OCI-LY7 (cell line): ENCODE data around the gene KCNH1. TPM values are rescaled to one million over a fixed set of nuclear protein-coding genes. Genes with fewer than 3 reads are reported as not detected.

Experiments used
- BruUV-seq: library from RNA; stranded (reverse); fragments of 400-500 nt; replicated peaks from 2 replicates; lab custom pipeline; 2021; lab: Mats Ljungman, UMichigan
- CTCF ChIA-PET: fragments of 300-600 bp; sonication (Branson Sonifier 250); formaldehyde crosslinking; loops from one replicate; lab custom pipeline; 2022; ENCODE audit warnings: antibody characterized with exemption; ENCODE audit not compliant: unreplicated experiment; lab: Charles Lee
- POLR2A ChIA-PET: fragments of 300-600 bp; sonication (Branson Sonifier 250); formaldehyde crosslinking; loops from one replicate; lab custom pipeline; 2022; ENCODE audit warnings: antibody characterized with exemption; lab: Charles Lee
- DNase-seq: peaks from one replicate; pipeline ENCODE4 v3.0.0-alpha.2; 2015; ENCODE audit warnings: low spot score
- H2AFZ ChIP-seq: fragments of 200-600 bp; sonication (generic), shearing (Covaris generic); 2 replicates; pipeline ENCODE4 v1.6.1; 2014; ENCODE audit warnings: mild to moderate bottlenecking, antibody characterized with exemption, low read length, moderate library complexity
- H3K27ac ChIP-seq: fragments of 200-600 bp; sonication (generic); 2 replicates; pipeline ENCODE4 v1.5.1; 2014; ENCODE audit warnings: mixed run types, low read depth, mild to moderate bottlenecking, moderate library complexity, low read length, inconsistent platforms; ENCODE audit not compliant: poor library complexity, severe bottlenecking
- H3K36me3 ChIP-seq: fragments of 200-600 bp; sonication (generic); 2 replicates; pipeline ENCODE4 v1.6.1; 2014; ENCODE audit warnings: mild to moderate bottlenecking, antibody characterized with exemption, low read length, moderate library complexity, mixed read lengths; ENCODE audit not compliant: insufficient read depth
- H3K4me1 ChIP-seq: fragments of 200-600 bp; sonication (generic); 2 replicates; pipeline ENCODE4 v1.5.1; 2014; ENCODE audit warnings: mild to moderate bottlenecking, low read length; ENCODE audit not compliant: insufficient read depth, poor library complexity, severe bottlenecking
- H3K4me2 ChIP-seq: fragments of 200-600 bp; sonication (generic); 2 replicates; pipeline ENCODE4 v1.6.1; 2014; ENCODE audit warnings: mild to moderate bottlenecking, low read length
- H3K4me3 ChIP-seq: fragments of 200-600 bp; sonication (generic); 2 replicates; pipeline ENCODE4 v1.5.1; 2014; ENCODE audit warnings: mild to moderate bottlenecking, low read depth, low read length; ENCODE audit not compliant: poor library complexity, severe bottlenecking
- H3K79me2 ChIP-seq: fragments of 200-600 bp; sonication (generic); 2 replicates; pipeline ENCODE4 v1.6.1; 2016; ENCODE audit warnings: low read depth, mild to moderate bottlenecking, low read length, moderate library complexity, mixed read lengths; ENCODE audit not compliant: insufficient read depth
- H3K9me2 ChIP-seq: fragments of 200-600 bp; sonication (generic); 2 replicates; pipeline ENCODE4 v1.6.1; 2016; ENCODE audit warnings: mild to moderate bottlenecking, low read length, mixed read lengths; ENCODE audit not compliant: insufficient read depth
- H3K9me3 ChIP-seq: fragments of 200-600 bp; sonication (generic); 2 replicates; pipeline ENCODE4 v1.6.1; 2014; ENCODE audit warnings: mild to moderate bottlenecking, mixed run types, low read length, mixed read lengths
- H4K20me1 ChIP-seq: fragments of 200-600 bp; sonication (generic); 2 replicates; pipeline ENCODE4 v1.6.1; 2014; ENCODE audit warnings: mild to moderate bottlenecking, antibody characterized with exemption, low read length, moderate library complexity, mixed read lengths; ENCODE audit not compliant: insufficient read depth
- CTCF ChIP-seq: fragments of 200-600 bp; sonication (generic); conservative IDR thresholded peaks from 2 replicates; pipeline ENCODE4 v1.5.1; 2014; ENCODE audit warnings: mild to moderate bottlenecking, antibody characterized with exemption, low read length, moderate library complexity, mixed read lengths
- EZH2phosphoT487 ChIP-seq: fragments of 200-600 bp; sonication (generic); IDR thresholded peaks from 2 replicates; pipeline ENCODE4 v1.6.1; 2018; ENCODE audit warnings: low read depth, borderline replicate concordance, mild to moderate bottlenecking, mixed run types, antibody characterized with exemption, low read length, moderate library complexity, mixed read lengths
- intact Hi-C: fragments of 100-400 bp; cut with micrococcal nuclease; formaldehyde crosslinking; loops from one replicate; pipeline ENCODE4 v1.10.0; 2022; ENCODE audit not compliant: unreplicated experiment
- total RNA-seq, 2 experiments: library from RNA; depleted of rRNA in 1 of 2; stranded (reverse); fragments of >200 nt in 1 of 2; shearing (Covaris generic) in 1 of 2; gene quantifications; 2 replicates each; pipeline ENCODE4 v1.2.3, GENCODE V29; 2014 to 2022

The KCNH1 gene
- total RNA-seq, 2 experiments from 2014 or later = not detected

GRCh38 chr1:210883821-210884220 is 250.1 kb downstream of the KCNH1 start:
- ChIA-PET POLR2A (interaction anchor here (1.2 kb wide), 1 partner anchor 33 kb away, joined by 3 read pairs; no protein-coding TSS in a partner anchor), CTCF (no interaction called here)
- no peaks in the 10 kb centered on the region for H4K20me1 ChIP-seq
- DNase-seq = no peak
- H3K27ac ChIP-seq = no peak overlapping the region
- TF ChIP-seq EZH2phosphoT487 (no peak), CTCF (no peak)
- no peak overlapping the region for H3K4me3 ChIP-seq
- H3K79me2 ChIP-seq = no peaks in the 10 kb centered on the region
- no peaks in the 10 kb centered on the region for H3K36me3 ChIP-seq
- no peaks in the 10 kb centered on the region for H3K4me1 ChIP-seq
- H3K9me3 ChIP-seq = no peaks in the 10 kb centered on the region
- no TSS peak for BruUV-seq
- H2AFZ ChIP-seq = no peak overlapping the region
- no peak overlapping the region for H3K4me2 ChIP-seq
- H3K9me2 ChIP-seq = no peaks in the 10 kb centered on the region
- intact Hi-C loops = no loop called here

DNA sequence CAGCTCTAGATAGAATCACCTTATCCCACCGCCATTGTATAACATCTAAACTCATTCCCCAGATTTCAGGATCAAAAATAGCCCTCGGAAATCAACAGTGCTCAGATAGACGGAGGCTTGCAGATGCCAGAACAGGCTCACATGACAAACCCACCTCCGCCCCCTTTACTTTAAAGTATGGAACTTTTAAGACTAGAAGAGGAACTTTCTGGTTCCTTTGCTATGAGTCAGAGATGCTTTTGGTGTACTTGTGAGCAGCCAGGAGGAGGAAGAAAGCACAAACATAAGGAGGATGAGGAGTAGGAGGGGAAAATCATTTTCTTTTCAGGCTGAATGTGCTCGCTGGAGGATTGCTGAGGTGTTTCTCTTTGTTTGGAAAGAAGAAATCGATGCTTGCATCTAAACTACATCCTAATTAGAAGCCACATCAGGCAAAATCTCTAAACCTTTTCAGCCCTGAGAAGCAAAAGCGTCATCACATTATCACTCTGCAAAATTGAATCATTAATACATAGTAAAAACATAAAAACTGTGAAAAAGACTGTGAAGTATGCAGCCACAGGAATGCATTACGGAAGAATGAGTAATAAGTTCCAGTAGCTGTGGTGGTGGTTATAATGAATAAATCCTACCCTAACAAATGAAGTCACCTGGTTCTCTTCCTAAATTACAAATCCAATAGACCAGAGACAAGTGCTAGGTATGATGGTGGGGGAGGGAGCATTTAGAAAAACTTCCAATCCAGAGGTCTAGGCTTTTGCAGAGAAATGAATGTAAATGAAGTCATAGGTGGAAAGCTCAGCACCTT is 251.3 kb downstream of the KCNH1 start:
- Histone ChIP-seq H3K4me3 (no peak overlapping the region), H3K9me3 (no peaks in the 10 kb centered on the region), H3K36me3 (no peaks in the 10 kb centered on the region), H3K4me2 (no peak overlapping the region), H2AFZ (no peak overlapping the region), H4K20me1 (no peaks in the 10 kb centered on the region), H3K27ac (no peak overlapping the region), H3K4me1 (no peaks in the 10 kb centered on the region), H3K79me2 (no peaks in the 10 kb centered on the region), H3K9me2 (no peaks in the 10 kb centered on the region)
- no peak for TF ChIP-seq EZH2phosphoT487
- TF ChIP-seq CTCF = no peak
- BruUV-seq = no TSS peak
- POLR2A ChIA-PET = interaction anchor here (0.5 kb wide), 1 partner anchor 569 kb away, joined by 3 read pairs; no protein-coding TSS in a partner anchor
- CTCF ChIA-PET = interaction anchor here (0.6 kb wide), 1 partner anchor 137 kb away, joined by 3 read pairs; no protein-coding TSS in a partner anchor
- DNase-seq = no peak
- intact Hi-C loops = no loop called here

GRCh38 chr1:210878564-210878963 is 255.4 kb downstream of the KCNH1 start:
- BruUV-seq = no TSS peak
- Histone ChIP-seq H3K36me3 (no peaks in the 10 kb centered on the region), H2AFZ (no peak overlapping the region), H3K4me3 (no peak overlapping the region), H3K9me3 (no peaks in the 10 kb centered on the region), H3K79me2 (no peaks in the 10 kb centered on the region), H3K4me1 (no peaks in the 10 kb centered on the region), H3K4me2 (no peak overlapping the region), H4K20me1 (no peaks in the 10 kb centered on the region), H3K9me2 (no peaks in the 10 kb centered on the region), H3K27ac (no peak overlapping the region)
- no peak for DNase-seq
- CTCF ChIA-PET = no interaction called here
- TF ChIP-seq CTCF = no peak
- TF ChIP-seq EZH2phosphoT487 = no peak
- intact Hi-C loops = no loop called here
- POLR2A ChIA-PET = interaction anchor here (0.6 kb wide), 1 partner anchor 100 kb away, joined by 5 read pairs; no protein-coding TSS in a partner anchor
